DND-41 (cell line): Measurements from ENCODE around the gene SOCS3.

Experiments used
- ATAC-seq: fragments of 200-7000 bp; cut with Tn5 transposase; 3 replicates; pipeline ENCODE4 v1.9.1; 2021; ENCODE audit warnings: low read depth; ENCODE audit not compliant: insufficient read depth
- DNase-seq: peaks from one replicate; pipeline ENCODE4 v3.0.0-alpha.2; 2020
- H2AFZ ChIP-seq: 2 replicates; pipeline ENCODE4 v1.6.0; 2012; ENCODE audit warnings: low read depth, low read length
- H3K27ac ChIP-seq: 2 replicates; pipeline ENCODE4 v1.5.1; 2012; ENCODE audit warnings: low read length, inconsistent platforms
- H3K27me3 ChIP-seq: fragments of 200-600 bp; sonication (generic); 2 replicates; pipeline ENCODE4 v1.6.0; 2012; ENCODE audit warnings: low read length, mild to moderate bottlenecking, inconsistent platforms; ENCODE audit not compliant: insufficient read depth, poor library complexity
- H3K36me3 ChIP-seq: 2 replicates; pipeline ENCODE4 v1.5.1; 2012; ENCODE audit warnings: low read length, inconsistent platforms; ENCODE audit not compliant: insufficient read depth
- H3K4me1 ChIP-seq: 2 replicates; pipeline ENCODE4 v1.5.1; 2012; ENCODE audit warnings: mild to moderate bottlenecking, low read length; ENCODE audit not compliant: insufficient read depth
- H3K4me2 ChIP-seq: 2 replicates; pipeline ENCODE4 v1.6.0; 2012; ENCODE audit warnings: mild to moderate bottlenecking, moderate library complexity, low read length, inconsistent platforms; ENCODE audit not compliant: insufficient read depth
- H3K4me3 ChIP-seq, 2 experiments: fragments of 200-600 bp in 1 of 2; shearing (Covaris generic) in 1 of 2; 2 replicates each; pipeline ENCODE4 v1.5.1; 2012 to 2016; ENCODE audit warnings: inconsistent platforms in 2 of 2, low read length in 2 of 2, mild to moderate bottlenecking in 2 of 2, low read depth in 1 of 2, moderate library complexity in 1 of 2
- H3K79me2 ChIP-seq: 2 replicates; pipeline ENCODE4 v1.6.0; 2012; ENCODE audit warnings: low read length, inconsistent platforms; ENCODE audit not compliant: insufficient read depth
- H3K9ac ChIP-seq: 2 replicates; pipeline ENCODE4 v1.6.0; 2012; ENCODE audit warnings: low read depth, mild to moderate bottlenecking, inconsistent platforms, low read length, moderate library complexity
- H3K9me3 ChIP-seq: 2 replicates; pipeline ENCODE4 v1.5.1; 2012; ENCODE audit warnings: low read length, moderate library complexity, mild to moderate bottlenecking, inconsistent platforms; ENCODE audit not compliant: insufficient read depth, severe bottlenecking
- H4K20me1 ChIP-seq: 2 replicates; pipeline ENCODE4 v1.6.0; 2012; ENCODE audit warnings: low read length; ENCODE audit not compliant: insufficient read depth
- EZH2 ChIP-seq: IDR thresholded peaks from 3 replicates; pipeline ENCODE4 v1.6.1; 2012; ENCODE audit warnings: borderline replicate concordance, low read depth, mild to moderate bottlenecking, moderate library complexity, low read length, inconsistent platforms; ENCODE audit not compliant: severe bottlenecking
- TF ChIP-seq, protein P1 (sequence below): IDR thresholded peaks from 2 replicates; pipeline ENCODE4 v1.5.1; 2012; ENCODE audit warnings: borderline replicate concordance, low read length, moderate library complexity, mild to moderate bottlenecking; ENCODE audit not compliant: poor library complexity, severe bottlenecking; ENCODE audit errors: extremely low read depth

Gene SOCS3

DNA sequence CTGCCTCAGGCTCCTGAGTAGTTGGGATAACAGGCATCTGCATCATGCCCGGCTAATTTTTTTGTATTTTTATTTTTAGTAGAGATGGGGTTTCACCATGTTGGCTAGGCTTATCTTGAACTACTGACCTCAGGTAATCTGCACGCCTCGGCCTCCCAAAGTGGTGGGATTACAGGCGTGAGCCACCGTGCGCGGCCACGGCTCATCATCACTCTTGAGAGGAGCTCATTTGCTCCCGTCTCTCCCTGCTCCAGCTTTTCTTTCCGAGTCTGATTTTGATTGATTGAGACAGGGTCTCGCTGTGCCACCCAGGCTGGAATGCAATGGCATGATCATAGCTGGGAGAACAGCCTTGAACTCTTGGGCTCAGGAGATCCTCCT, 31.2 kb upstream of the SOCS3 start:
- no peak overlapping the region for H2AFZ ChIP-seq
- no peak overlapping the region for H3K4me2 ChIP-seq
- DNase-seq: no peak
- H3K9me3 ChIP-seq: no peaks in the 10 kb centered on the region
- no peak overlapping the region for H3K9ac ChIP-seq
- ATAC-seq: no peak
- peaks cover 89% of the 10 kb centered on the region for H3K79me2 ChIP-seq
- H3K27ac ChIP-seq: no peak overlapping the region
- H3K36me3 ChIP-seq: peaks cover 46% of the 10 kb centered on the region
- no peak for TF ChIP-seq EZH2
- TF ChIP-seq, protein P1, sequence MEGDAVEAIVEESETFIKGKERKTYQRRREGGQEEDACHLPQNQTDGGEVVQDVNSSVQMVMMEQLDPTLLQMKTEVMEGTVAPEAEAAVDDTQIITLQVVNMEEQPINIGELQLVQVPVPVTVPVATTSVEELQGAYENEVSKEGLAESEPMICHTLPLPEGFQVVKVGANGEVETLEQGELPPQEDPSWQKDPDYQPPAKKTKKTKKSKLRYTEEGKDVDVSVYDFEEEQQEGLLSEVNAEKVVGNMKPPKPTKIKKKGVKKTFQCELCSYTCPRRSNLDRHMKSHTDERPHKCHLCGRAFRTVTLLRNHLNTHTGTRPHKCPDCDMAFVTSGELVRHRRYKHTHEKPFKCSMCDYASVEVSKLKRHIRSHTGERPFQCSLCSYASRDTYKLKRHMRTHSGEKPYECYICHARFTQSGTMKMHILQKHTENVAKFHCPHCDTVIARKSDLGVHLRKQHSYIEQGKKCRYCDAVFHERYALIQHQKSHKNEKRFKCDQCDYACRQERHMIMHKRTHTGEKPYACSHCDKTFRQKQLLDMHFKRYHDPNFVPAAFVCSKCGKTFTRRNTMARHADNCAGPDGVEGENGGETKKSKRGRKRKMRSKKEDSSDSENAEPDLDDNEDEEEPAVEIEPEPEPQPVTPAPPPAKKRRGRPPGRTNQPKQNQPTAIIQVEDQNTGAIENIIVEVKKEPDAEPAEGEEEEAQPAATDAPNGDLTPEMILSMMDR: no peak
- peaks cover 79% of the 10 kb centered on the region for H4K20me1 ChIP-seq
- H3K4me3 ChIP-seq: no peak overlapping the region
- no peaks in the 10 kb centered on the region for H3K27me3 ChIP-seq
- peaks cover 5% of the 10 kb centered on the region; the same call in 1 of the 2 replicates for H3K4me1 ChIP-seq

DNA sequence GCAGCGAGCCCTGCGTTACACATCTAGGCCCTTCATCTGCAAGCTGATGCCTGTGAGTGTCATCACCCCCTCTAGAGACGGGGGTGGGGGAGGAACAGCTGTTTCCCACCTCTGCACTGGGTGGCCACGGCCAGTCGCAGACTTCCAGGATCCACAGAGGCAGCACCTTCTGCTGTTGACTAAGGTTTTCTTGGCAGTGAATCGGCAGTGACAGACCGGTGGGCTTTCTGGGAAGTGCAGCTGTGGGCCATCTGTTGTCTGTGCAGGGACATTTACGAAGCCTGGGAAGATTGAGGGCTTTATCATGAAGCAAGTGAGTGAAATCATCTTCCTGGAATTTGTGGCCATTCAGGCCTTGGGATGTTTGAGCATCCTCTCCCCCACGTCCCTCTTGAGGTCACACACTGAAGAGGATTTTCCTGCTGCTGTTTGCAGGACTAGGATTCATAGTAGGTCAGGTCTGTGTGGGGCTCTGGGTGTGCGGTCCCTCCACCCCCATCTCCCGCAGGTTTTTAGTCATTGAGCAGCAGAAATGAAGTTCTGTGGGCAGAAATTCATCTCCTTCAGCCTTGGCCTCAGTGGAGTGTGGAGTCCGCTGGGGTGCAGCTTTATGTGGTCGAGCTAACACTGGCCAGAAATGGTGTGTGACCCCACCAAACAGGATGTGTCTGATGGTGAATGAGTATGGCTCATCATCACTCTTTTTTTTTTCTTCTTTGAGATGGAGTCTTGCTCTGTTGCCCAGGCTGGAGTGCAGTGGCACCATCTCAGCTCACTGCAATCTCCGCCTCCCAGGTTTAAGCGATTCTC, 30.6 kb upstream of the SOCS3 start:
- Histone ChIP-seq H3K9ac (no peak overlapping the region), H3K4me1 (peaks cover 6% of the 10 kb centered on the region; the same call in 1 of the 2 replicates), H2AFZ (no peak overlapping the region), H3K27me3 (no peaks in the 10 kb centered on the region), H3K79me2 (peaks cover 92% of the 10 kb centered on the region), H3K27ac (no peak overlapping the region; the same call in 1 of the 2 replicates), H4K20me1 (peaks cover 80% of the 10 kb centered on the region), H3K4me2 (no peak overlapping the region), H3K36me3 (peaks cover 40% of the 10 kb centered on the region), H3K9me3 (no peaks in the 10 kb centered on the region), H3K4me3 (no peak overlapping the region)
- TF ChIP-seq, protein P1: peak; percentile 31
- no peak for TF ChIP-seq EZH2
- DNase-seq (no peak), ATAC-seq (no peak)

DNA sequence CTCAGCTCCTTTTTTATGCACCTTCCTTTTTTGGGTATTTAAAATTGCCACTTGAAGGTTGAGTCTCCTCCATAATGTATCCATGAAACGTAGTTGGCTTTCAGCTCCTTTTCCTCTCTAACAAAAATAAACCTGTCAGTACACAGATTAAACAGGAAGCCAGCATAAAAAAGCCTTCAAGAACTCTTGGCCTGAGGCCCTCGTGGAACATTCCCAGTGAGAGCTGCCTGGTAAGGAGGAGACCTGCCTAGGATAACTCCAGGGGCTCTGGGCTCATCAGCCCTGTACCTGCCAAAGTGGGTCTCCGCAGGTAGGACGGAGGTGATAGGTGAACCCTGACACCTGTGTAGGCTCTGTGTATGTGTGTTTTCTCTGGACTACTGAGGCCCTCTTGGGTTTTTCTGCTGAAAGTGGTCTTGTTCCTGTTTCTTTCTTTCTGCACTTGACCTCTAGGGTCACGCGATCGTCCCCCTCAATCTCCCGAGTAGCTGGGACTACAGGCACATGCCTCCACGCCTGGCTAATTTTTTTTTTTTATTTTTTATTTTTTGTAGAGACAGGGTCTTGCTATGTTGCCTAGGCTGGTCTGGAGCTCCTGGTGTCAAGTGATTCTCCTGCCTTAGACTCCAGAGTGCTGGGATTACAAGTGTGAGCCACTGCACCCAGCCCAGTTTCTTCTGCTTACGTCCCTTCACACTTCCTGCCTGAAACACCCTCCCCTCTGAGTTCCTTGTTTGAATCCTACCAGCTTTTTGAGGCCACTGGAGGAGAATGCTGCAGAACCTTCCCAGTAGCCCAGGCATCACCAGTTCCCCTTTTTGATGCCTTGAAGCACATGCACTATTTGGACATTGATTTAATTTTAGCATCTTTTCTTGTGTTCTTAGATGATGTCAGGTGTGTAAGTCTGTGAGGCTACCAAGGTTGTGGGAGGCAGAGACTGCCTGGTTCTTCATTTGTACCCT, 28.4 kb upstream of the SOCS3 start:
- TF ChIP-seq, protein P1: no peak
- no peak for TF ChIP-seq EZH2
- H3K4me3 ChIP-seq: no peak overlapping the region
- no peak overlapping the region for H3K4me2 ChIP-seq
- H2AFZ ChIP-seq: no peak overlapping the region
- H3K36me3 ChIP-seq: peaks cover 29% of the 10 kb centered on the region
- no peaks in the 10 kb centered on the region for H3K27me3 ChIP-seq
- H3K9ac ChIP-seq: no peak overlapping the region
- no peaks in the 10 kb centered on the region for H3K9me3 ChIP-seq
- no peak for DNase-seq
- H4K20me1 ChIP-seq: peaks cover 82% of the 10 kb centered on the region
- peaks cover 96% of the 10 kb centered on the region for H3K79me2 ChIP-seq
- H3K27ac ChIP-seq: no peak overlapping the region
- peaks cover 11% of the 10 kb centered on the region; the same call in 1 of the 2 replicates for H3K4me1 ChIP-seq
- no peak for ATAC-seq
